HG02870 (cell line): ENCODE data around the gene SLC16A11.
"Not testable (repeated sequence)": the region's sequence is repeated elsewhere in the genome, so short reads cannot be mapped to it uniquely, and the experiment has no call there.

ENCODE experiments used
- ATAC-seq: cut with Tn5 transposase; IDR thresholded peaks from one replicate; pipeline ENCODE4 v1.9.1; 2021; ENCODE audit warnings: mild to moderate bottlenecking, moderate library complexity; ENCODE audit not compliant: unreplicated experiment

SLC16A11 gene

GRCh38 chr17:7060165-7060891 lies 16.4 kb upstream of the SLC16A11 start:
- ATAC-seq = no peak

GRCh38 chr17:7058831-7059447 lies 15.0 kb upstream of the SLC16A11 start:
- no peak for ATAC-seq

- no peak for ATAC-seq
Observed at GRCh38 chr17:7056386-7056785, 12.5 kb upstream of the SLC16A11 start.

- ATAC-seq = not testable (repeated sequence)
Observed at GRCh38 chr17:7050583-7050982, 6.7 kb upstream of the SLC16A11 start.

GRCh38 chr17:7048968-7049367 lies 5.1 kb upstream of the SLC16A11 start:
- ATAC-seq = no peak

- no peak for ATAC-seq
Observed at GRCh38 chr17:7047566-7047965, 3.7 kb upstream of the SLC16A11 start.

GRCh38 chr17:7046725-7047397 lies 3.0 kb upstream of the SLC16A11 start:
- not testable (repeated sequence) for ATAC-seq

- ATAC-seq = no peak
Observed at GRCh38 chr17:7046127-7046724, 2.3 kb upstream of the SLC16A11 start.

GRCh38 chr17:7045492-7046126 lies 1.7 kb upstream of the SLC16A11 start:
- ATAC-seq = no peak

GRCh38 chr17:7043182-7043496 lies 753 bp downstream of the SLC16A11 start:
- ATAC-seq = no peak

GRCh38 chr17:7042501-7043181 lies 1.3 kb downstream of the SLC16A11 start:
- ATAC-seq = no peak

GRCh38 chr17:7041607-7042500 lies 2.0 kb downstream of the SLC16A11 start:
- ATAC-seq = no peak

GRCh38 chr17:7039832-7040231 lies 4.1 kb downstream of the SLC16A11 start:
- ATAC-seq = no peak

- ATAC-seq = no peak
Observed at GRCh38 chr17:7038025-7038862, 5.6 kb downstream of the SLC16A11 start.

GRCh38 chr17:7035591-7036368 lies 8.1 kb downstream of the SLC16A11 start, which contains the start of gene SLC16A13:
Gene SLC16A13, plus strand, starts transcription at chr17:7036015. Its CDS starts 368 bp downstream, at chr17:7036383.
- peak; percentile 93 for ATAC-seq

- peak; percentile 7 for ATAC-seq
Observed at GRCh38 chr17:7034955-7035590, 8.8 kb downstream of the SLC16A11 start.

GRCh38 chr17:7029659-7030058 lies 14.2 kb downstream of the SLC16A11 start:
- ATAC-seq = no peak
